H1 (cell line): ENCODE data around the gene CARM1. TPM values are rescaled to one million over a fixed set of nuclear protein-coding genes. Genes with fewer than 3 reads are reported as not detected.

Experiments
- CTCF ChIA-PET: fragments of 300-600 bp; sonication (Branson Sonifier 250); formaldehyde crosslinking; loops from one replicate; lab custom pipeline; 2021; ENCODE audit not compliant: partially characterized antibody; lab: Charles Lee
- POLR2A ChIA-PET: fragments of 300-600 bp; sonication (Branson Sonifier 250); formaldehyde crosslinking; loops from one replicate; lab custom pipeline; 2021; ENCODE audit warnings: inconsistent platforms; ENCODE audit not compliant: partially characterized antibody; lab: Charles Lee
- DNase-seq, 2 experiments: peaks; one replicate each; pipeline versions ENCODE4 v3.0.0 to v3.0.0-alpha.2; 2010 to 2022; ENCODE audit warnings: low spot score in 2 of 2, low read depth in 1 of 2, mixed read lengths in 1 of 2
- FAIRE-seq: peaks from 2 replicates; lab custom pipeline; 2011; peaks lifted over from hg19 to GRCh38; lab: Jason Lieb, UNC
- H2AFZ ChIP-seq: 2 replicates; pipeline ENCODE4 v1.8.1; 2012; ENCODE audit warnings: low read length, inconsistent platforms
- H2AK5ac ChIP-seq: 2 replicates; pipeline ENCODE4 v1.6.1; 2013; ENCODE audit warnings: low read depth, low read length
- H2BK120ac ChIP-seq: replicated peaks from 2 replicates; pipeline ENCODE3; 2013; ENCODE audit warnings: low read depth, low read length, inconsistent platforms
- H2BK12ac ChIP-seq: 2 replicates; pipeline ENCODE4 v1.6.1; 2013; ENCODE audit warnings: low read depth, low read length
- H2BK15ac ChIP-seq: 2 replicates; pipeline ENCODE4 v1.6.1; 2013; ENCODE audit warnings: low read length
- H2BK20ac ChIP-seq: 2 replicates; pipeline ENCODE4 v1.6.1; 2013; ENCODE audit warnings: low read length
- H2BK5ac ChIP-seq: 2 replicates; pipeline ENCODE4 v1.6.1; 2013; ENCODE audit warnings: low read depth, low read length
- H3K14ac ChIP-seq: 2 replicates; pipeline ENCODE4 v1.6.1; 2013; ENCODE audit warnings: inconsistent platforms; ENCODE audit not compliant: insufficient read length
- H3K18ac ChIP-seq: 2 replicates; pipeline ENCODE4 v1.6.1; 2013; ENCODE audit warnings: low read length; ENCODE audit errors: extremely low read depth
- H3K23ac ChIP-seq: 2 replicates; pipeline ENCODE4 v1.6.1; 2013; ENCODE audit warnings: inconsistent platforms; ENCODE audit not compliant: insufficient read length
- H3K23me2 ChIP-seq: 2 replicates; pipeline ENCODE4 v1.6.1; 2013; ENCODE audit warnings: low read depth, low read length
- H3K27ac ChIP-seq: 2 replicates; pipeline ENCODE4 v1.6.1; 2011; ENCODE audit warnings: low read depth, low read length, inconsistent platforms
- H3K27me3 ChIP-seq, 4 experiments: replicated peaks in 1 of 4; 1 replicate in 1 of 4; 2 replicates in 3 of 4; pipeline versions ENCODE4 v1.6.1 to v1.8.1; 2011 to 2013; ENCODE audit warnings: low read length in 3 of 4, mild to moderate bottlenecking in 3 of 4, inconsistent platforms in 2 of 4, mixed read lengths in 2 of 4, moderate library complexity in 1 of 4; ENCODE audit not compliant: control insufficient read depth in 3 of 4, insufficient read depth in 3 of 4; ENCODE audit errors: extremely low read depth in 1 of 4
- H3K36me3 ChIP-seq, 4 experiments: 2 replicates each; pipeline versions ENCODE4 v1.6.1 to v1.8.1; 2011 to 2013; ENCODE audit warnings: mild to moderate bottlenecking in 4 of 4, low read length in 3 of 4, moderate library complexity in 2 of 4, control low read depth in 1 of 4, inconsistent platforms in 1 of 4; ENCODE audit not compliant: insufficient read depth in 4 of 4, control insufficient read depth in 2 of 4
- H3K4ac ChIP-seq: replicated peaks from 2 replicates; pipeline ENCODE3; 2013; ENCODE audit warnings: low read length, low read depth, mixed read lengths, inconsistent platforms; ENCODE audit not compliant: insufficient read length
- H3K4me1 ChIP-seq, 4 experiments: replicated peaks in 1 of 4; 1 replicate in 1 of 4; 2 replicates in 3 of 4; pipeline versions ENCODE4 v1.6.1 to v1.8.1; 2011 to 2013; ENCODE audit warnings: low read length in 3 of 4, inconsistent platforms in 2 of 4, mixed read lengths in 1 of 4; ENCODE audit not compliant: insufficient read depth in 4 of 4, control insufficient read depth in 3 of 4
- H3K4me2 ChIP-seq, 2 experiments: 2 replicates each; pipeline versions ENCODE4 v1.6.1 to v1.8.1; 2011 to 2013; ENCODE audit warnings: low read depth in 2 of 2, low read length in 2 of 2, control low read depth in 1 of 2, inconsistent platforms in 1 of 2, mild to moderate bottlenecking in 1 of 2; ENCODE audit not compliant: insufficient read depth in 1 of 2
- H3K4me3 ChIP-seq, 4 experiments: fragments of 200-600, 300-600 bp in 1 of 4; sonication (generic), shearing (Covaris generic), sonication (Bioruptor Twin) in 1 of 4; 2 replicates each; pipeline versions ENCODE4 v1.5.1 to v1.8.1; 2011 to 2016; ENCODE audit warnings: low read length in 4 of 4, low read depth in 3 of 4, control low read depth in 2 of 4, inconsistent platforms in 2 of 4, mild to moderate bottlenecking in 2 of 4, mixed read lengths in 1 of 4, moderate library complexity in 1 of 4; ENCODE audit not compliant: insufficient read depth in 2 of 4; ENCODE audit errors: extremely low read depth in 1 of 4
- H3K56ac ChIP-seq: replicated peaks from 2 replicates; pipeline ENCODE3; 2013; ENCODE audit warnings: low read depth, mild to moderate bottlenecking, mixed read lengths, low read length, inconsistent platforms; ENCODE audit not compliant: insufficient read length
- H3K79me1 ChIP-seq: 2 replicates; pipeline ENCODE4 v1.6.1; 2013; ENCODE audit warnings: low read depth, low read length, control low read depth
- H3K79me2 ChIP-seq, 2 experiments: 2 replicates each; pipeline versions ENCODE4 v1.6.1 to v1.8.1; 2012 to 2013; ENCODE audit warnings: low read length in 2 of 2, mild to moderate bottlenecking in 2 of 2, inconsistent platforms in 1 of 2; ENCODE audit not compliant: insufficient read depth in 2 of 2, control insufficient read depth in 1 of 2
- H3K9ac ChIP-seq, 4 experiments: replicated peaks in 1 of 4; 1 replicate in 1 of 4; 2 replicates in 3 of 4; pipeline versions ENCODE4 v1.6.1 to v1.8.1; 2011 to 2013; ENCODE audit warnings: low read depth in 3 of 4, low read length in 3 of 4, control low read depth in 2 of 4, mild to moderate bottlenecking in 2 of 4, moderate library complexity in 2 of 4, inconsistent platforms in 1 of 4; ENCODE audit errors: extremely low read depth in 1 of 4
- H3K9me3 ChIP-seq, 2 experiments: 2 replicates each; pipeline versions ENCODE4 v1.6.1 to v1.8.1; 2012 to 2013; ENCODE audit warnings: mild to moderate bottlenecking in 2 of 2, moderate library complexity in 2 of 2, control low read depth in 1 of 2, inconsistent platforms in 1 of 2, low read depth in 1 of 2, low read length in 1 of 2, mixed read lengths in 1 of 2; ENCODE audit not compliant: insufficient read depth in 2 of 2
- H4K20me1 ChIP-seq, 2 experiments: replicated peaks in 1 of 2; 2 replicates each; pipeline versions ENCODE3 to v1.8.1; 2011 to 2013; ENCODE audit warnings: inconsistent platforms in 2 of 2, low read length in 2 of 2, mild to moderate bottlenecking in 1 of 2; ENCODE audit not compliant: insufficient read depth in 2 of 2, control insufficient read depth in 1 of 2
- H4K5ac ChIP-seq: 2 replicates; pipeline ENCODE4 v1.6.1; 2013; ENCODE audit warnings: low read length, low read depth, mixed read lengths, inconsistent platforms; ENCODE audit not compliant: insufficient read length
- H4K8ac ChIP-seq: 2 replicates; pipeline ENCODE4 v1.8.0; 2013; ENCODE audit warnings: mild to moderate bottlenecking, moderate library complexity, low read length, inconsistent platforms; ENCODE audit not compliant: insufficient read depth; ENCODE audit errors: extremely low read depth
- H4K91ac ChIP-seq: replicated peaks from 2 replicates; pipeline ENCODE3; 2013; ENCODE audit warnings: low read length, mixed read lengths, inconsistent platforms; ENCODE audit not compliant: insufficient read length
- ATF3 ChIP-seq: IDR thresholded peaks from 2 replicates; pipeline ENCODE4 v1.6.1; 2011; ENCODE audit warnings: low read depth, mild to moderate bottlenecking, low read length; ENCODE audit not compliant: insufficient read depth
- GABPA ChIP-seq: IDR thresholded peaks from 2 replicates; pipeline ENCODE4 v1.6.1; 2011; ENCODE audit warnings: mild to moderate bottlenecking, low read length, moderate library complexity, borderline replicate concordance; ENCODE audit not compliant: insufficient read depth
- NANOG ChIP-seq: IDR thresholded peaks from 2 replicates; pipeline ENCODE4 v1.6.1; 2011; ENCODE audit warnings: low read length, low read depth, mild to moderate bottlenecking, inconsistent platforms; ENCODE audit not compliant: insufficient read depth, poor library complexity, severe bottlenecking
- TEAD4 ChIP-seq: IDR thresholded peaks from 2 replicates; pipeline ENCODE4 v1.6.1; 2012; ENCODE audit warnings: low read depth, low read length, inconsistent platforms, mixed read lengths
- WGBS, 2 experiments: shearing (Covaris generic) in 1 of 2; methylation state at CpG; one replicate each; pipeline versions ENCODE4 v1.1.6 to v1.1.7; 2013 to 2015; ENCODE audit warnings: low lambda C conversion rate in 2 of 2, mixed read lengths in 2 of 2, inconsistent platforms in 1 of 2, low coverage in 1 of 2, missing lambda C conversion rate in 1 of 2; ENCODE audit not compliant: insufficient replicate concordance in 2 of 2, insufficient coverage in 1 of 2, insufficient read length in 1 of 2; ENCODE audit errors: extremely low coverage in 1 of 2, missing lambda C conversion rate in 1 of 2; 5-methylcytosine and 5-hydroxymethylcytosine counted together
- polyA plus RNA-seq, 7 experiments: library from polyadenylated mRNA; depleted of rRNA in 3 of 7; stranded (reverse) in 5 of 7; unstranded in 2 of 7; fragments of >200 nt in 5 of 7; fragments of 200-250 nt in 2 of 7; gene quantifications; 1 replicate in 5 of 7; 2 replicates in 1 of 7; 4 replicates in 1 of 7; pipeline versions ENCODE4 v1.2.1 to v1.2.3, GENCODE V29; 2011 to 2013; ENCODE audit warnings: missing spikeins in 2 of 7, mixed read lengths in 2 of 7
- total RNA-seq: library from RNA; stranded (reverse); fragmentation: NEBNext Ultra II Directional; extraction: Animal tissue kit (Norgen Biotek cat#: 25700); gene quantifications from 2 replicates; pipeline ENCODE4 v1.2.1, GENCODE V29; 2021

Gene CARM1
- total and polyA plus RNA-seq, 2 of the 8 experiments (the other 6 are each of a cell fraction or from before 2014, with no cell fraction given), result 134 to 164 TPM

DNA sequence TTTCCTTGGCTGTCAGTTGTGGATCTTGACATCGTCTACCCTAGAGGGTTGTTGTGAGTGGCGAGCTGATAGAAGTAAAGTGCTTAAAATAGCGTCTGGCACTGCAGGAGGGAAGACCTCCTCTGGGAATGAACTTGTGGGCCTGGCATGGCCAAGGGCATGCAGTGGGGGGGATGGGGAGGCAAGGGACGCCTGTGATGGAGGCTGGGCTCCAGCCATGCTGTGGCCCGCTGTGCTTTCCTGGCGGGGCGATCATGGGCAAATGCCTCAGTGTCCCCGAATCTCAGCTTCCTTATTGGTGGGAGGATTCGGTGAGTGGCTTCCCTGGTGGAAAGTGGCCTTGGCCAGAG is 10.7 kb downstream of the CARM1 start:
- CTCF ChIA-PET, result interaction anchor here (0.7 to 11.7 kb wide), 7 partner anchors 9 to 51 kb away, joined by 3 to 103 read pairs (median 13); partner anchors contain the start of genes CARM1 and TMED1
- Histone ChIP-seq H3K9me3 (no peaks in the 10 kb centered on the region), H3K23me2 (no peaks in the 10 kb centered on the region), H3K23ac (no peak overlapping the region), H4K91ac (peak overlapping the region; percentile 29), H3K14ac (no peak overlapping the region), H3K9ac (no peak overlapping the region), H4K5ac (no peak overlapping the region), H2AFZ (no peak overlapping the region), H3K27me3 (no peaks in the 10 kb centered on the region), H3K27ac (0 out of 2 replicates have a peak overlapping the region, but pooled peaks have one; percentile 30), H2AK5ac (peak overlapping the region; percentile 84; the same call in 1 of the 2 replicates), H3K4ac (no peak overlapping the region), H4K20me1 (peaks cover 0 to 4% of the 10 kb centered on the region in 2 experiments), H2BK5ac (peak overlapping the region; percentile 97; the same call in 1 of the 2 replicates), H3K4me2 (peak overlapping the region; percentile 42 to 57; a peak in 2 of 4 replicates), H2BK20ac (peak overlapping the region; percentile 91), H3K4me1 (peaks cover 26 to 45% (median 38%) of the 10 kb centered on the region in 4 experiments), H2BK12ac (peak overlapping the region; percentile 77; the same call in 1 of the 2 replicates), H2BK120ac (no peak overlapping the region), H3K4me3 (peak overlapping the region in 1 of 4 experiments; percentile 24; a peak in 1 of 8 replicates), H3K18ac (peak overlapping the region; percentile 72; the same call in 1 of the 2 replicates), H3K56ac (no peak overlapping the region), H2BK15ac (no peak overlapping the region), H3K36me3 (no peaks in the 10 kb centered on the region), H3K79me2 (peaks cover 4 to 91% of the 10 kb centered on the region in 2 experiments; a peak in 3 of 4 replicates), H4K8ac (no peak overlapping the region), H3K79me1 (peaks cover 29% of the 10 kb centered on the region)
- DNase-seq (no peak), FAIRE-seq (no peak)
- 74% methylated on average over 9 of the region's 9 CpGs; no CpG with 5 or more reads in 1 of the 2 experiments for WGBS, 2 experiments
- POLR2A ChIA-PET, result interaction anchor here (0.6 to 6.4 kb wide), 10 partner anchors 8 to 223 kb away, joined by 3 to 72 read pairs (median 4); partner anchors contain the start of genes CARM1 and TMED1
- TF ChIP-seq GABPA (no peak), NANOG (no peak), TEAD4 (no peak), ATF3 (no peak)
